HFF-Myc (cell line): ENCODE measurements around the gene CETP.

ENCODE experiments used
- DNase-seq: peaks from one replicate; pipeline ENCODE4 v3.0.0-alpha.2; 2011; ENCODE audit warnings: low read depth; ENCODE audit errors: extremely low read depth
- H3K4me3 ChIP-seq: replicated peaks from 2 replicates; pipeline ENCODE4 v1.5.1; 2011; ENCODE audit warnings: low read depth, mild to moderate bottlenecking, control low read depth, low read length
- CTCF ChIP-seq: IDR thresholded peaks from 2 replicates; pipeline ENCODE4 v1.5.1; 2012; ENCODE audit warnings: mild to moderate bottlenecking, low read depth, low read length, control low read depth; ENCODE audit errors: missing control alignments

The CETP gene

GRCh38 chr16:57023541-57024249 is 61.9 kb downstream of the CETP start:
- TF ChIP-seq CTCF: no peak
- H3K4me3 ChIP-seq: no peak overlapping the region
- no peak for DNase-seq

GRCh38 chr16:57024894-57025680 is 63.3 kb downstream of the CETP start:
- TF ChIP-seq CTCF: no peak
- no peak overlapping the region for H3K4me3 ChIP-seq
- no peak for DNase-seq

DNA sequence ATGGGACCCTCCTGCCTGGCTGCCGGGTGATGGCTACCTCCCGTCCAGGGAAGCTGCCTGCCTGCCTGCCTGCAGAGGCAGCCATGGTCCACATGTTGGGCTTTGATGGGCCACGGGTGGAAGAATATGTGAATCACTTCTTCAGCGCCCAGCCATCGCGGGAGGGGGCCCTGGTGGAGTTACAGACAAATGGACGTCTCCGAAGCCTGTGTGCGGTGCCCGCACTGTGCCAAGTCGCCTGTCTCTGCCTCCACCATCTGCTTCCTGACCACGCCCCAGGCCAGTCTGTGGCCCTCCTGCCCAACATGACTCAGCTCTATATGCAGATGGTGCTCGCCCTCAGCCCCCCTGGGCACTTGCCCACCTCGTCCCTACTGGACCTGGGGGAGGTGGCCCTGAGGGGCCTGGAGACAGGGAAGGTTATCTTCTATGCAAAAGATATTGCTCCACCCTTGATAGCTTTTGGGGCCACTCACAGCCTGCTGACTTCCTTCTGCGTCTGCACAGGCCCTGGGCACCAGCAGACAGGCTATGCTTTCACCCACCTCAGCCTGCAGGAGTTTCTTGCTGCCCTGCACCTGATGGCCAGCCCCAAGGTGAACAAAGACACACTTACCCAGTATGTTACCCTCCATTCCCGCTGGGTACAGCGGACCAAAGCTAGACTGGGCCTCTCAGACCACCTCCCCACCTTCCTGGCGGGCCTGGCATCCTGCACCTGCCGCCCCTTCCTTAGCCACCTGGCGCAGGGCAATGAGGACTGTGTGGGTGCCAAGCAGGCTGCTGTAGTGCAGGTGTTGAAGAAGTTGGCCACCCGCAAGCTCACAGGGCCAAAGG is 64.4 kb downstream of the CETP start:
- no peak for DNase-seq
- TF ChIP-seq CTCF: no peak
- no peak overlapping the region for H3K4me3 ChIP-seq

DNA sequence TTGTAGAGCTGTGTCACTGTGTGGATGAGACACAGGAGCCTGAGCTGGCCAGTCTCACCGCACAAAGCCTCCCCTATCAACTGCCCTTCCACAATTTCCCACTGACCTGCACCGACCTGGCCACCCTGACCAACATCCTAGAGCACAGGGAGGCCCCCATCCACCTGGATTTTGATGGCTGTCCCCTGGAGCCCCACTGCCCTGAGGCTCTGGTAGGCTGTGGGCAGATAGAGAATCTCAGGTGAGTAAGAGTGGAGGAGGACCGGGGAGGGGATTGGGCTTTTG is 65.0 kb downstream of the CETP start:
- H3K4me3 ChIP-seq: no peak overlapping the region
- no peak for TF ChIP-seq CTCF
- DNase-seq: no peak

- no peak for TF ChIP-seq CTCF
- no peak overlapping the region for H3K4me3 ChIP-seq
- no peak for DNase-seq
Measured at GRCh38 chr16:57027067-57027466, 65.3 kb downstream of the CETP start.

DNA sequence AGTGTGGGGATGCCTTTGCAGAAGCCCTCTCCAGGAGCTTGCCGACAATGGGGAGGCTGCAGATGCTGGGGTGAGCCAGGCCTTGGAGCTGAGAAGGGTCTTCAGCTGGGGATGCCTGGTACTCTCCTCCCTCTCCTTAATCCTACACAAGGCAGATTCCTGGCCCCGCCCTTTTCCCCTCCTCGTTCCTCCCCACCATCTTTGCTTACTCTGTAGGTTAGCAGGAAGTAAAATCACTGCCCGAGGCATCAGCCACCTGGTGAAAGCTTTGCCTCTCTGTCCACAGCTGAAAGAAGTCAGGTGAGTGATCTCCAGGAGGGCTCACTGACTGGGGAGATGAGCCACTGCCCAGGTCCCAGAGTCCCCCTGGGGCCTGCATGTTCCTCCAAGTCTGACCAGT is 66.3 kb downstream of the CETP start:
- DNase-seq: no peak
- no peak for TF ChIP-seq CTCF
- H3K4me3 ChIP-seq: no peak overlapping the region
